Measurements from ENCODE around the gene COL10A1. TPM values are rescaled to one million over a fixed set of nuclear protein-coding genes. Genes with fewer than 3 reads are reported as not detected.

Gene COL10A1
- total RNA-seq, 2 donors from 2014 or later = not detected

DNA sequence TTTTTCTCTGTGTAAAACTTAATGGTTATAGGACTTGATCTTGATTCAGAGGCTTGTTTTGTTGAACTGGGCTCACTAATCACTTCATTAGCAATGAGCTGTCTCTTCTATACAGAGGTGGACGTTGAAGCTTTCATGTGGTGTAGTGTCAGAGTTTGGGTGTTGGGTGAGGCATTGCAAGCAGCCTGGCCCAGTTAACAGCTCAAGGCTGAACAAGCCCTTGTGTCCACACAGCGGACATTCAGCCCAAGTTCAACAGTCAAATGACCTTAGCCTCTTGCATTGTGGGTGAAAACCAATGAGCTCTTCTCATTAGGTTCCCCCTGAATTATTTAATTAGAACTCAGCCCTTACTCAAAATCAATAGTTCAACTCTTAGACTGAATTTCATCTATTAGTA lies 12.5 kb downstream of the COL10A1 start:
- peaks cover 40% of the 10 kb centered on the region for H3K4me1 Mint-ChIP-seq
- Histone ChIP-seq H3K27me3 (ENCODE audit: control insufficient read depth, insufficient read depth, low read length, poor library complexity, severe bottlenecking) (no peaks in the 10 kb centered on the region), H3K9ac (ENCODE audit: extremely low read depth, low read length, poor library complexity, severe bottlenecking) (no peak overlapping the region), H3K4me1 (ENCODE audit: control insufficient read depth, insufficient read depth, low read length) (peaks cover 20% of the 10 kb centered on the region), H3K36me3 (ENCODE audit: control insufficient read depth, insufficient read depth, low read length) (peaks cover 80% of the 10 kb centered on the region), H3K27ac (ENCODE audit: low read depth, low read length) (no peak overlapping the region), H3K9me3 (ENCODE audit: control insufficient read depth, low read length) (no peaks in the 10 kb centered on the region), H3K4me3 (ENCODE audit: low read length) (no peak overlapping the region)
- 97 to 100% methylated on average over 2 of the region's 2 CpGs for WGBS, 2 experiments (ENCODE audit: insufficient coverage in 1 of 2, insufficient read length in 1 of 2)
- no peaks in the 10 kb centered on the region for H3K27me3 Mint-ChIP-seq (ENCODE audit: insufficient read depth)
- peaks cover 64% of the 10 kb centered on the region for H3K36me3 Mint-ChIP-seq (ENCODE audit: low read depth)
- TF ChIP-seq, protein P1, sequence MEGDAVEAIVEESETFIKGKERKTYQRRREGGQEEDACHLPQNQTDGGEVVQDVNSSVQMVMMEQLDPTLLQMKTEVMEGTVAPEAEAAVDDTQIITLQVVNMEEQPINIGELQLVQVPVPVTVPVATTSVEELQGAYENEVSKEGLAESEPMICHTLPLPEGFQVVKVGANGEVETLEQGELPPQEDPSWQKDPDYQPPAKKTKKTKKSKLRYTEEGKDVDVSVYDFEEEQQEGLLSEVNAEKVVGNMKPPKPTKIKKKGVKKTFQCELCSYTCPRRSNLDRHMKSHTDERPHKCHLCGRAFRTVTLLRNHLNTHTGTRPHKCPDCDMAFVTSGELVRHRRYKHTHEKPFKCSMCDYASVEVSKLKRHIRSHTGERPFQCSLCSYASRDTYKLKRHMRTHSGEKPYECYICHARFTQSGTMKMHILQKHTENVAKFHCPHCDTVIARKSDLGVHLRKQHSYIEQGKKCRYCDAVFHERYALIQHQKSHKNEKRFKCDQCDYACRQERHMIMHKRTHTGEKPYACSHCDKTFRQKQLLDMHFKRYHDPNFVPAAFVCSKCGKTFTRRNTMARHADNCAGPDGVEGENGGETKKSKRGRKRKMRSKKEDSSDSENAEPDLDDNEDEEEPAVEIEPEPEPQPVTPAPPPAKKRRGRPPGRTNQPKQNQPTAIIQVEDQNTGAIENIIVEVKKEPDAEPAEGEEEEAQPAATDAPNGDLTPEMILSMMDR (conservative IDR thresholded peaks at IDR 0.05) = no peak
- H3K9me3 Mint-ChIP-seq = no peaks in the 10 kb centered on the region
- no peak overlapping the region for H3K4me3 Mint-ChIP-seq
- H3K27ac Mint-ChIP-seq = no peak overlapping the region
- DNase-seq = no peak

DNA sequence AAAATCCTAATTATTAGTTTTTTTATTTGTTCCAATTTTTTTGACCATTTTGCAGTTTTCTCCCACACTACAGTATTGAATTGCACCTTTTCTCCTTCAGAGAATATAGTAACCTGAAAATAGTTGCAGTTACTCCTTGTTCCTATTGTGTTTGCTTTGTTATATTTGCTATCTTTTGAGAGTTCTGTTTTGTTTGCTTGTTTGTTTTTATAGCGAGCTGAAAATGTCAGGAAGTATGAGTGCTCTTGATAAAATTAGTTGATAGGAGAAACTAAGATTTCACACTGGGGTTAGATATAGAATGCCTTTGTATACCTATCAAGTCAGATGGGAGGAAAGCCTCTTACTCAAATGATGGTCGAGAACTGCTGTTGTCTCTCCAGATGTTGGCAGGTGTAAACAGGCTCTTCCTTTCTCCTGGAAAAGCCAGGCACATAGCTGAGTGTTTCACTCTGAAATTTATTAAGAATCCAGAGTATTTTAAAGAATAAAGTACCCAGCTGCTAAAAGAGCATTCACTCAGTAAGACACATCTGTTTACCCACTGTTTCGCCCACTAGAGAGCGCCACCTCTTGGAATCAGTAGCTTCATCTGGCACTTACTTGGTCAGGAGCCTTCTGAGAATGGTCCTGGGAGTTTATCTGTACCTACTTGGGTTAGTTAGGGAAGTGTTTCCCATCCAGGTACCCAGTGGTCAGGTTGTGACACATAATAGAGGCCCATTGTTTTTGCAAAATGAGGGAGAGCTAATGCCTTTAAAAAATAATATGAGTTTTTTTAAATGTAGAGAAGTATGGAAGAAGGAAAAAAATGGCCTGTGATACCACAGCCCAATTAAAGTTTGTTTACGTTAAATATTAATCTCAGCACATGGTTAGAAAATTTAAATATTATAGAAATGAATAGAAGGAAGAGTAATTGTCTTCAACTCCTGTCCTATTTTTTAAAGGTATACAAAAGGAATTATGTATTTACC lies 14.1 kb downstream of the COL10A1 start:
- Mint-ChIP-seq H3K36me3 (ENCODE audit: low read depth) (peaks cover 66% of the 10 kb centered on the region), H3K27me3 (ENCODE audit: insufficient read depth) (no peaks in the 10 kb centered on the region), H3K27ac (no peak overlapping the region), H3K4me3 (no peak overlapping the region), H3K4me1 (peaks cover 47% of the 10 kb centered on the region), H3K9me3 (no peaks in the 10 kb centered on the region)
- WGBS, 2 experiments (ENCODE audit: insufficient coverage in 1 of 2, insufficient read length in 1 of 2) = 41 to 74% methylated on average over 3 to 5 of the region's 5 CpGs
- Histone ChIP-seq H3K27ac (ENCODE audit: low read depth, low read length) (no peak overlapping the region), H3K36me3 (ENCODE audit: control insufficient read depth, insufficient read depth, low read length) (peaks cover 72% of the 10 kb centered on the region), H3K9ac (ENCODE audit: extremely low read depth, low read length, poor library complexity, severe bottlenecking) (no peak overlapping the region), H3K4me1 (ENCODE audit: control insufficient read depth, insufficient read depth, low read length) (peaks cover 20% of the 10 kb centered on the region), H3K9me3 (ENCODE audit: control insufficient read depth, low read length) (no peaks in the 10 kb centered on the region), H3K27me3 (ENCODE audit: control insufficient read depth, insufficient read depth, low read length, poor library complexity, severe bottlenecking) (no peaks in the 10 kb centered on the region), H3K4me3 (ENCODE audit: low read length) (no peak overlapping the region)
- DNase-seq = peak; percentile 89
- TF ChIP-seq, protein P1 (conservative IDR thresholded peaks at IDR 0.05) = peak; percentile 86

- Histone ChIP-seq H3K27me3 (ENCODE audit: control insufficient read depth, insufficient read depth, low read length, poor library complexity, severe bottlenecking) (no peaks in the 10 kb centered on the region), H3K4me1 (ENCODE audit: control insufficient read depth, insufficient read depth, low read length) (peaks cover 38% of the 10 kb centered on the region), H3K9ac (ENCODE audit: extremely low read depth, low read length, poor library complexity, severe bottlenecking) (no peak overlapping the region), H3K27ac (ENCODE audit: low read depth, low read length) (no peak overlapping the region), H3K9me3 (ENCODE audit: control insufficient read depth, low read length) (no peaks in the 10 kb centered on the region), H3K36me3 (ENCODE audit: control insufficient read depth, insufficient read depth, low read length) (peaks cover 48% of the 10 kb centered on the region), H3K4me3 (ENCODE audit: low read length) (no peak overlapping the region)
- no peaks in the 10 kb centered on the region for H3K27me3 Mint-ChIP-seq (ENCODE audit: insufficient read depth)
- peaks cover 50% of the 10 kb centered on the region for H3K36me3 Mint-ChIP-seq (ENCODE audit: low read depth)
- H3K4me3 Mint-ChIP-seq = no peak overlapping the region
- TF ChIP-seq, protein P1 (conservative IDR thresholded peaks at IDR 0.05) = no peak
- no peak overlapping the region for H3K27ac Mint-ChIP-seq
- no peaks in the 10 kb centered on the region for H3K9me3 Mint-ChIP-seq
- no peak for DNase-seq
- peaks cover 73% of the 10 kb centered on the region for H3K4me1 Mint-ChIP-seq
- 57 to 77% methylated on average over 1 of the region's 1 CpG for WGBS, 2 experiments (ENCODE audit: insufficient coverage in 1 of 2, insufficient read length in 1 of 2)
Observed at GRCh38 chr6:116108836-116109235, 17.1 kb downstream of the COL10A1 start.

Data from endodermal cell (in vitro differentiated cells).